Measurements from ENCODE around the gene SND1. TPM values are rescaled to one million over a fixed set of nuclear protein-coding genes. Genes with fewer than 3 reads are reported as not detected.

Gene SND1
- total and polyA plus RNA-seq, 4 donors, result 59.4 to 214 (median 84.1) TPM

- no peak for DNase-seq (ENCODE audit: low spot score)
- Histone ChIP-seq H3K9ac (ENCODE audit: low read depth in 1 of 2, low read length in 2 of 2) (no peak overlapping the region), H3K27me3 (ENCODE audit: control insufficient read depth in 4 of 4, insufficient read depth in 4 of 4, low read length in 3 of 4) (no peaks in the 10 kb centered on the region), H3K9me3 (ENCODE audit: control insufficient read depth in 4 of 4, low read length in 3 of 4) (no peaks in the 10 kb centered on the region), H3K36me3 (ENCODE audit: control insufficient read depth in 4 of 4, insufficient read depth in 3 of 4, low read depth in 1 of 4, low read length in 3 of 4) (peaks cover 10 to 55% (median 23%) of the 10 kb centered on the region in 4 donors), H3K4me1 (ENCODE audit: control insufficient read depth in 4 of 4, insufficient read depth in 4 of 4, low read length in 3 of 4) (no peaks in the 10 kb centered on the region), H3K27ac (ENCODE audit: low read depth in 1 of 2, low read length in 2 of 2) (no peak overlapping the region), H3K4me3 (ENCODE audit: low read depth in 1 of 3, low read length in 3 of 3) (no peak overlapping the region)
- TF ChIP-seq, protein P1, sequence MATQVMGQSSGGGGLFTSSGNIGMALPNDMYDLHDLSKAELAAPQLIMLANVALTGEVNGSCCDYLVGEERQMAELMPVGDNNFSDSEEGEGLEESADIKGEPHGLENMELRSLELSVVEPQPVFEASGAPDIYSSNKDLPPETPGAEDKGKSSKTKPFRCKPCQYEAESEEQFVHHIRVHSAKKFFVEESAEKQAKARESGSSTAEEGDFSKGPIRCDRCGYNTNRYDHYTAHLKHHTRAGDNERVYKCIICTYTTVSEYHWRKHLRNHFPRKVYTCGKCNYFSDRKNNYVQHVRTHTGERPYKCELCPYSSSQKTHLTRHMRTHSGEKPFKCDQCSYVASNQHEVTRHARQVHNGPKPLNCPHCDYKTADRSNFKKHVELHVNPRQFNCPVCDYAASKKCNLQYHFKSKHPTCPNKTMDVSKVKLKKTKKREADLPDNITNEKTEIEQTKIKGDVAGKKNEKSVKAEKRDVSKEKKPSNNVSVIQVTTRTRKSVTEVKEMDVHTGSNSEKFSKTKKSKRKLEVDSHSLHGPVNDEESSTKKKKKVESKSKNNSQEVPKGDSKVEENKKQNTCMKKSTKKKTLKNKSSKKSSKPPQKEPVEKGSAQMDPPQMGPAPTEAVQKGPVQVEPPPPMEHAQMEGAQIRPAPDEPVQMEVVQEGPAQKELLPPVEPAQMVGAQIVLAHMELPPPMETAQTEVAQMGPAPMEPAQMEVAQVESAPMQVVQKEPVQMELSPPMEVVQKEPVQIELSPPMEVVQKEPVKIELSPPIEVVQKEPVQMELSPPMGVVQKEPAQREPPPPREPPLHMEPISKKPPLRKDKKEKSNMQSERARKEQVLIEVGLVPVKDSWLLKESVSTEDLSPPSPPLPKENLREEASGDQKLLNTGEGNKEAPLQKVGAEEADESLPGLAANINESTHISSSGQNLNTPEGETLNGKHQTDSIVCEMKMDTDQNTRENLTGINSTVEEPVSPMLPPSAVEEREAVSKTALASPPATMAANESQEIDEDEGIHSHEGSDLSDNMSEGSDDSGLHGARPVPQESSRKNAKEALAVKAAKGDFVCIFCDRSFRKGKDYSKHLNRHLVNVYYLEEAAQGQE (IDR thresholded peaks at IDR 0.05), result peak; percentile 88
- no peak for TF ChIP-seq RXRA (IDR thresholded peaks at IDR 0.05)
- TF ChIP-seq HNF4A (conservative IDR thresholded peaks at IDR 0.05), result peak in 1 of 2 donors; percentile 10
- no peak for TF ChIP-seq MAX (IDR thresholded peaks at IDR 0.05)
- WGBS, result 76% methylated on average over 14 of the region's 14 CpGs
These were observed 441.9 kb downstream of the SND1 start for GRCh38 chr7:128093614-128094570.

DNA sequence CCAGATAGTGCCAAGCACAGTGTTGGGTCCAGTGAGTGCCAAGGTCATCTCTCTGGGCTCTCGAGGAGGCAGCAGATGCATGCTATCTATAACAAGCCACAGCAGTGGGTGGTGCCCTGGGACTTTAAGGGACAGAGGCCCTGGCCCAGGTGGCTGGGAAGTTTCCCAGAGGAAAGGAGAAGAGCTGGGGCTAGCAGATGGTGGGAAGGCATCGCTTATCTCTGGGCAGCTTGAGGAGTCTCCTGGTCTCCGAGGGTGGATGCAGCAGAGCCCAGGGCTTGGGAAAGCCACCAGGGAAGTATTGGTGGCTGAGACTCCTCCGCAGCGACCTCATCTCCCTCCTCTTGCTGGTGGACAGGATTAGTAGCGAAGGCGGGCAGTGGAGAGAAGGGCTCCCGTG lies 442.7 kb downstream of the SND1 start:
- no peak overlapping the region for H3K4me3 ChIP-seq (ENCODE audit: low read depth in 1 of 3, low read length in 3 of 3)
- TF ChIP-seq YY1 (IDR thresholded peaks at IDR 0.05) (no peak), FOXA1 (IDR thresholded peaks at IDR 0.05) (no peak)
- TF ChIP-seq, protein P1 (IDR thresholded peaks at IDR 0.05), result no peak
- TF ChIP-seq, protein P2, sequence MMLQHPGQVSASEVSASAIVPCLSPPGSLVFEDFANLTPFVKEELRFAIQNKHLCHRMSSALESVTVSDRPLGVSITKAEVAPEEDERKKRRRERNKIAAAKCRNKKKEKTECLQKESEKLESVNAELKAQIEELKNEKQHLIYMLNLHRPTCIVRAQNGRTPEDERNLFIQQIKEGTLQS (IDR thresholded peaks at IDR 0.05), result no peak
- 91% methylated on average over 8 of the region's 8 CpGs for WGBS
- no peak for DNase-seq (ENCODE audit: low spot score)
- H3K9me3 ChIP-seq (ENCODE audit: control insufficient read depth in 4 of 4, low read length in 3 of 4), result no peaks in the 10 kb centered on the region
- H3K4me1 ChIP-seq (ENCODE audit: control insufficient read depth in 4 of 4, insufficient read depth in 4 of 4, low read length in 3 of 4), result no peaks in the 10 kb centered on the region
- H3K27me3 ChIP-seq (ENCODE audit: control insufficient read depth in 4 of 4, insufficient read depth in 4 of 4, low read length in 3 of 4), result no peaks in the 10 kb centered on the region
- H3K9ac ChIP-seq (ENCODE audit: low read depth in 1 of 2, low read length in 2 of 2), result no peak overlapping the region
- H3K27ac ChIP-seq (ENCODE audit: low read depth in 1 of 2, low read length in 2 of 2), result no peak overlapping the region
- peaks cover 8 to 49% (median 21%) of the 10 kb centered on the region in 4 donors for H3K36me3 ChIP-seq (ENCODE audit: control insufficient read depth in 4 of 4, insufficient read depth in 3 of 4, low read depth in 1 of 4, low read length in 3 of 4)

All from liver (tissue), 9 donors.